ENCODE data around the gene FAM81A.

- no peak for TF ChIP-seq CSDC2 (CRISPR knock-in tag; IDR thresholded peaks at IDR 0.05)
- TF ChIP-seq ISL1 (CRISPR knock-in tag; IDR thresholded peaks at IDR 0.05), result no peak
- TF ChIP-seq RARB (CRISPR knock-in tag; IDR thresholded peaks at IDR 0.05), result no peak
- TF ChIP-seq CREB5 (CRISPR knock-in tag; IDR thresholded peaks at IDR 0.05; ENCODE audit: low read depth), result no peak
- no peak for TF ChIP-seq BACH2 (CRISPR knock-in tag; IDR thresholded peaks at IDR 0.05; ENCODE audit: borderline replicate concordance)
- no peak for TF ChIP-seq ZNF8 (CRISPR knock-in tag; IDR thresholded peaks at IDR 0.05)
- TF ChIP-seq PATZ1 (CRISPR knock-in tag; IDR thresholded peaks at IDR 0.05; ENCODE audit: borderline replicate concordance), result no peak
- TF ChIP-seq OSR1 (CRISPR knock-in tag; IDR thresholded peaks at IDR 0.05), result no peak
- TF ChIP-seq PPARA (CRISPR knock-in tag; IDR thresholded peaks at IDR 0.05; ENCODE audit: borderline replicate concordance), result no peak
Observed at GRCh38 chr15:59456114-59456513, 18.1 kb downstream of the FAM81A start.

Measured in SK-N-SH treated with all-trans-retinoic acid at 6 μM for 48 hours (cell line).